Occipital lobe (tissue), 1 donor: ENCODE results near the gene TMEM255A. TPM values are rescaled to one million over a fixed set of nuclear protein-coding genes. Genes with fewer than 3 reads are reported as not detected.

ENCODE experiments used
- total RNA-seq: library from RNA; depleted of rRNA; stranded (reverse); fragments of >200 nt; gene quantifications from one replicate; pipeline ENCODE4 v1.2.3, GENCODE V29; 2014

Gene TMEM255A
- total RNA-seq, 1 donor from 2014 or later, result 1.4 TPM

Other genes with a start within 250 kb of the TMEM255A start
- gene RHOXF2B, start 233.8 kb downstream of the TMEM255A start, total RNA-seq, result not detected
- not detected for gene RHOXF1, start 195.5 kb downstream of the TMEM255A start, total RNA-seq
- gene RHOXF2, start 152.8 kb downstream of the TMEM255A start, total RNA-seq, result not detected
- gene ZBTB33, start 60.6 kb downstream of the TMEM255A start, total RNA-seq, result 50.5 TPM
- gene ATP1B4, start 50.6 kb upstream of the TMEM255A start, total RNA-seq, result under 0.01 TPM
- 48.8 TPM for gene LAMP2, start 157.8 kb upstream of the TMEM255A start, total RNA-seq
- gene CUL4B, start 249.5 kb upstream of the TMEM255A start, total RNA-seq, result 39.8 TPM